ENCODE measurements around the gene MSI2.

Gene MSI2

DNA sequence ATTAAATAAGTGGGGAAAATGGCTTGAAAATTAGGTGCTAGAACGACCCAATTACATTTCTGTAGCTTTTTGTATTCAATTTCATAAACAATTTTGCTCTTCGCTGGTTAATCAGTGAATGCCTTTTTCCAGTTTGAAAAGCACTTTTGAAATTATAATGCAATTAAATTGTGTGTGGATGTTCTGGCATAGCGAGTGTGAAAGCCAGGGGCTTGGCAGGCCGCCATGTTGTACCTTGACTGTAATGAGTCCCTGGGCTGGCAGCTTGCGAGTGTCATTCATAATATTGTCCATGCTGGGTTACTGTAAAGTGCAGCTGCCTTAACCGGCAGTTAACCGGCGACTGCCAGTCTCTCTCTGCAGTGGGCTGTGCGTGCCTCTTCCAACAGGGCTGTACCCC, 310.9 kb downstream of the MSI2 start:
- no peak for DNase-seq

DNA sequence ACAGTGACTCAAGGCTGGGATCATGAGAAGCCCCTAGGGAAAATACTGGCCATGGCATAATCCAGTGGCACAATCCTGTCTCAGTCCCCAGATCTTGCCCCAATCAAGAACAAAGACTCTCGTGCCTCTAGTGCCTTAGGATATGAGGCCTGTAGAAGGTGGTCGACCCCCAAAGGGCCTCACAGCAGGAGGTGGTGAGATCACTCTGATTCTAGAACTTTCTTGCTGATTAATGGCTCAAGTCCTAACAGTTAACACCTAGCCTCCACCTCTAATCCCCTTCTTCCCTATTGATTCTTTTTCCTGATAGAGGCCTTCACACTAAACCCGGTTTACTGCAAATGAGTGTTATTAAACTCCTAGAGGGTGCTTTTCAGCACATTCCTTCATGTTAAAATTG, 312.0 kb downstream of the MSI2 start:
- no peak for DNase-seq

DNA sequence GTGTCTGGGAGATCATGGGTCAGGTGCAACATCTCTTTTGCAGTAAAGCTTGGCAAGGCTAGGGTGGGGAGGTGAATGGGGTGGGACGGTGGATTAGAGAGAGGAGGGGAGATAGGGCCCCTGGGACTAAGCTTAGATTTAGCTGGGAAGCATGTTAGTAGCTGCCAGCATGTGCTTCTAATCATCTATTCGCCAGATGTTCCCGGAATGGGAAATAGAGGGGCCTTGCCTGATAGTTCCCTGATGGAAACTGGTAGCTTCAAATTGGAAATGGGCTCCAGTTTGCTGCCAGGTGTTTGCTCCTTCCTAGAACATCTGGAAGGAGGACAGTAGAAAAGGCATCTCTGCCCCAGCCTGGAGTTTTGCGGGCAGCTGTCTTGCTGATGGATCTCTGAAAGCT, 312.7 kb downstream of the MSI2 start:
- no peak for DNase-seq

DNA sequence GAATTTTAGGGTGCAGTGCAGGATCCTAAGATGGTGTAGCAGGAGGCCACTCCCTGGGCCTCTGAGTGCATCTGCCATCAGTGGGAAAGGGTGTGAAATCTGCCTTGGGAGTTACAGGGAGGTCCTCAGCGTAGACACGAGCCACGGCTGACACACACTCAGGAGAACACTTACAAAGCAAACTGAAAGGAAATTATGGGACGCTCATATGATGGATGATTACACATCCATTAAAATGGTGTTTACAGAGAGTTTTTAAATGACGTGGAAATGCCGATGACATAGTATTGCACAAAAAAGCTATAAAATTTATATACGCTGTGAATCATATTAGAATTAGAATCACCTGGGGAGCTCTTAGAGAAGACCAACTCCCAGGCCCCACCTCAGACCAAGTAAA, 313.5 kb downstream of the MSI2 start:
- no peak for DNase-seq

DNA sequence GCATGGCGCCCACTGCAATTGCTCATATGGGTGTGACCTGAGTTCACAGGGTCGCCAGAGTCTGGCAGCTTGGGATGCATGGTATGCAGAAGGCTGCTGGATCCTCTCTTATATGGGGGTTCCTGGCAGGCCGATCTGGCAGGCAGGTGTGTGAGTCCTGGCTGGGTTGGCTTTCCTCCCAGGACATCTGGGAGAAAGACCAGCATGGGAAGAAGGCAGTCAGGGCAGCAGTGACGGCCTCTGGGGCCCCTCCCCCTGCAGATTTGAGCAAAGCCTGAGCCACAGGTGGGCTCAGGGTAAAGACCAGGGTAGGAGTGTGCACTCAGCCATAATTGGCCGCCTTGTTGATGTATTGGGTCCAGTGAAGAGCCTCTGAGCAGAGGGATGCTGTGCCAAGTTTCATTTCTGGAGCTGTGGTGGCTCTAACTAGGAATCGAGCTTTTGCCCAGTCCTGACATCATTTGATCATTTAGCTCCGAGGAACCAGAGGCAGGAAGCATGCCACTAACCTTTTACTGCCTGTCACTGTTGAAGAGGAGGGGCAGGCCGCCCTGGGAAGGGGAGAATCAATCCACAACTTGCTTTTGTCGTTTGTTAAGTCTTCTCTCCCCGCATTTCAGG, 314.5 kb downstream of the MSI2 start:
- no peak for DNase-seq

DNA sequence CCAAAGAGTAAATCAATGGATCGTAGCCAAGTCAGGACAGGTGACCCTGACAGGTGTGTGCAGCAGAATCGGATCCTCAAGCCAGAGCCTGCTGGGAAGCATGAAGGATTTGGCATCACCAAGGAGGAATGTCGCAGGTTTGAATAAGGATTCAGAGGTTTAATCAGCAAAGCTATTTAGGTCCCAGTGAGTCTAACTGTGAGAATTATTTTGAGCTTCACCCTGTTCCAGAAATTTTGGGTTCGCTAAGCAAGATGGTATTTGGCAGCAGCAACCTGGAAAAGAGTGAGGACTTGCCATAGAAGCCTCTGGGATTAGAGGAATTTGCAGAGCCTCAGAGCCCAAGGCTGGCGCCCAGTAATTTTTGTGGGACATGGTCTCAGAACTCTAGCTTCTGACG, 315.7 kb downstream of the MSI2 start:
- DNase-seq: no peak

DNA sequence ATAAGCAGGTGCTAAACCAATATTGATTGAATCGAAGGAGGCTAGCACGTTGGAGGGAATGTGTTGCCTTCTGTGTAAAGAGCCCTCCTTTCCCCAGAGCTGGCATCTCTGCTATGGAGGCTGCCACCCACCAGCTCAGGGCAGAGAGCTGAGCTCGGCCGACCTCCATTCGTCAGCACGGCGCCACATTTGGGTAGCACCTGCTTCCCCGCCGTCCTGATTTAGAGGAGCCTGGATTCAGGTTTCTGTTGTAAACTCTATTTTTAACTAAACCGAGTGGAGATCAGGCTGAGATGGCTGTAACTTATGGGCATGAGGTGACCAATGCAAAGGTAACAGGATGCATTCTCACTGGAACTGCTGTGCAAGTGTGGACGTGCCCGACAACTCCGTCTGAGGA, 316.3 kb downstream of the MSI2 start:
- DNase-seq: no peak

DNA sequence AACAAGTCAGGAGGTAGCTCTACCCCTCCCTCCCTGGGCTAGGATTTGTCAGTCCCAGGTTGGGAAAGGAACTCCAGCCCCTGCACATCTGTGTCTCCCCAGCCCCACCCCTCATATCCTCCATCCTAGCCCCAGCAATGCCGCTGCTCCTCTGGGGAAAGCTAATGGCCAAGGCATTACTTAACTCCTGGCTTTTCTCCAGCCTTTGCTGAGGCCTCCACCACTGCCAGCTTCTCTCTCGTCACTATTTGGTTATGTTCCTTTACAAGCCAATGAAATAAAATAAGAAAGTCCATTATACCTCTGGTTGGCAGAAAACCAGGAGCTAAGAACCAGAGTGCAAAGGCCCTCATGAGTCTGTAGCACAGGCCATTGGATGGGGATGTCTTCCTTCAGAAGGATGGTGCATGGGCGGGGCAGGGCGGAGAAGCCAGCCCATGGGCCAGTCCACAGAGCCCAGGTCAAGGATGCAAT, 317.8 kb downstream of the MSI2 start:
- DNase-seq: no peak

DNA sequence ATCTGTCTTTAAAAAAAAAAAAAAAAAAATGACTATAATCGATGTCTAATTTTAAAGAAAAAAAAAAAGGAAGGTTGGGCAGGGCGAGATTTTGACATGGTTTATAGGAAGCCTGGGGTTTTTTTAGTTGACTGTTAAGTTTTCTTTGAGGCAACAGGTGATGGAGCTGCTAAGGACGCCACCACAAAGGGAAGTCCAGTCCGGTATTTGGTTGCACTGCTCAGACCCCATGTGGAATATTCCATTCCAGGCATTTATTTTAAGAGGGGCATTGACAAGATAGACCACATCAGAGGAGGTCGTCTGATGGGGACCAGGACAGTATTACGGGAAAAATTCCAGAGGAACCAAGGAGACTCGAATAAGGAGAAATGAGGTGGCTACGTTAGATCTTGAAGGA, 320.4 kb downstream of the MSI2 start:
- no peak for DNase-seq

DNA sequence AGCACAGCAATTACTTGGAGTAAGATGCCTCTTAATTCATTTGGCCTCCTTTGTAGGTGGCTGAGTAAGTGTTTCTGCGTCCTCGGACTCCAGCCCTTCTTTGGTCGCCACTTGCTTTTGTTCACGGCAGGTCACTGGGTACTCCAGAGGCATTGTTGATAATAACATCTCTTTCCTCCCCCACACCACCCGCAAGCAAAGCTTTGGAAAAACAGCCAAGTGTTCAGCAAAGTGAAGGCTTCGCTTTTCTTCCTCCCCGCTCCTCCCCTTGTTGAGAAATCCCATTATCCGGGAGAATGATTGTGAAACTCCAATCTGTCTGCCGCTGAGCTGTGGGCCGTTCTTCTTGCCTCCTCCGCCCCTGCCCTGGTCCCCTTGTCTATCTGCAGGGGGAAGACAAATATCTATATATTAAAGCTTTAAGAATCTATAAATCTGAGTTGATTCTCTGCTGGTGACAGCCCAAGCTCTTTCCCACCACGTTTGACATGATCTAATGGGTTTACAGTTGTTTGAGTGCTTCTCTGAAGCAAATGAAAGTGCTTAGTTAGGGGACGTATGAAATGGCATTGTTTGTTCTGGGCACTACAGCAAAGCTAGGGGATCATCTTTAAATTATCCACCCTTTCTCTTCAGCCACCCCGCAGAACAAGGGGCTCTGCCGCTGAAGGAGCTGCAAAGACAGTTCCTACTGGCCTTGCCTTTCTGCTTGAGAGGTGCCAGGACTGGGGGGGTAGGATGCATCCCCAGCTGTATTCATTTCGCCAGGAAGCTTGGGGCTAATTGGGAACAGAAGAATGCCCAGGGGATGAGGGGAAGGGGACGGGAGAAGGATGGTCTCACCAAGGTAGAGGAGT, 321.7 kb downstream of the MSI2 start:
- no peak for DNase-seq

DNA sequence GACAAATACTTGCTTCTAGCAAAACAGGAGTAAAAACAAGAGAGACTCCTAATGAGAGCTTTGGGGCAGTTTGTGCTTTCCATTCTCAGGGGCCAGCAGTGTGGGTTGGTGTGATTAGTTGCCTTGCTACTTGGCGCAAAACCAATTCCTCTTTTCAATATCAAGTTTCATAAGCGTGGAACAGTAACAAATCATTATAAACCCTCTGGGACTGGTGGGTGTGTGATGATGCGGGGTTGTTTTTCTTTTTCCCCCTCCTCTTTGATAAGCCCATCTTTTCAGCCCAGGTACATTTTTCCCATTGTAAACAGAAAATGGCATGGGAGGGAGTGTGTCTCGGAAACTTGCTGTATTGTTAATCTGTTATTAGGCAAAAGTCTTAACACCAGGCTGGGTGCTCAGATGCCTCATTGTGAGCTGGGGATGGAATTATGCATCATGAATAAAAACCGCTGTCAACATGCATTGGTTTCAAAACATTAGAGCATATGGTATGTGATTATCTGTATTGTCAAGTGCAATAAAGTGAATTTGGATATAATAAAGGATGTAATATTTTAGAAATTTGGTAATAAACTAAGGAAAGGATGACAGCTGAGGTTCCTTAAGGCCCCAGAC, 322.4 kb downstream of the MSI2 start:
- DNase-seq: no peak

DNA sequence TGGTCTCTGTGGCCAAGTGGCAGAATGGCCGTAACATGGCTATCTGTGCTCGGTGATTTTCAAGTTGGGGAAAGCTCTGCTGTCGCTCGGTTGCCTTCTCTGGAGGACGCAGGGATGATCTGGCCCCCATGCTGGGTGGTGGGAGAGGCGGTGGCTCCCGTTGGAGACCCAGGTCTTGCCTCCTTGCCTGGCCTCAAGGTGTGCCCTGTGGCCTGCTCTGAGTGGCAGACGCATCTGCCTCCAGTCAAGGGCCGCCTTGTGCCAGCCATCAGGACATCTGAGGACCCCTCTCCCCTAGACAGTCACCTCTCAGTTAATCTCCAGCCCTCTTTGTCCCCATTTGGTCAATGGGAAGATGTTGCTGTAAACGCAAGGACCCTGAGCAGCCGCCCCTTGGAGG, 322.9 kb downstream of the MSI2 start:
- DNase-seq: no peak

DNA sequence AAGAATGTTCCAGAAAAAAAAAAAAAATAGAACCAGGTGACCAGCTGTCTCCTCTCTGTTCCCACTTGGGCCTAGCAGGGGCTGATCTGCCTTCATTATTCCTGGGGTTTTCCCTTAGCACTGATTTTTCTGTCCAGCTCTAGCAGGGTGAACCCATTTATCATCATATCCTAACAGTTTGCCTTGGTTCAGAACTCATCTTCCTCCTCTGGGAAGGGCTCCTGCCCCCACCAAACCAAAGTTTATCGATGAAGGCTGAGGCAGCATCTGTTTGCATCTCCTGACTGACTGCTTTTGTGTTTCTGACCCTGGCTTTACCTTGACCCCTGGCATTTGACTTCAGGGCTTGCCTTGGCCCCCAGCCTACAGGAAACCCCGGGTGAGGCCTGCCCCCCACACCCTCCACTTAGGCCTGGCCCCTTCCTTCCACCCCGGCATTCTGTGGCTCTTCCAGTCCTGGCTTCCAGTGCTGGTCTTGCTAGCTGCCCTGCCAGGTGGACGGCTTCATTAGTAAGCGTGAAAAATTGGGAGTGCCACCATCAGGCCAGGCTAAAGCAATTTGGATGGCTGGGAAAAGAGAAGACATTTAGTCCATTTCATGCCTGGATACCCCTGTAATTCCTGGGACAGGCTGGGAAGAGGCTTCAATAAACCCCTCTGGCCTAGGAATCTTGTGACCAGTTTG, 323.9 kb downstream of the MSI2 start:
- no peak for DNase-seq

DNA sequence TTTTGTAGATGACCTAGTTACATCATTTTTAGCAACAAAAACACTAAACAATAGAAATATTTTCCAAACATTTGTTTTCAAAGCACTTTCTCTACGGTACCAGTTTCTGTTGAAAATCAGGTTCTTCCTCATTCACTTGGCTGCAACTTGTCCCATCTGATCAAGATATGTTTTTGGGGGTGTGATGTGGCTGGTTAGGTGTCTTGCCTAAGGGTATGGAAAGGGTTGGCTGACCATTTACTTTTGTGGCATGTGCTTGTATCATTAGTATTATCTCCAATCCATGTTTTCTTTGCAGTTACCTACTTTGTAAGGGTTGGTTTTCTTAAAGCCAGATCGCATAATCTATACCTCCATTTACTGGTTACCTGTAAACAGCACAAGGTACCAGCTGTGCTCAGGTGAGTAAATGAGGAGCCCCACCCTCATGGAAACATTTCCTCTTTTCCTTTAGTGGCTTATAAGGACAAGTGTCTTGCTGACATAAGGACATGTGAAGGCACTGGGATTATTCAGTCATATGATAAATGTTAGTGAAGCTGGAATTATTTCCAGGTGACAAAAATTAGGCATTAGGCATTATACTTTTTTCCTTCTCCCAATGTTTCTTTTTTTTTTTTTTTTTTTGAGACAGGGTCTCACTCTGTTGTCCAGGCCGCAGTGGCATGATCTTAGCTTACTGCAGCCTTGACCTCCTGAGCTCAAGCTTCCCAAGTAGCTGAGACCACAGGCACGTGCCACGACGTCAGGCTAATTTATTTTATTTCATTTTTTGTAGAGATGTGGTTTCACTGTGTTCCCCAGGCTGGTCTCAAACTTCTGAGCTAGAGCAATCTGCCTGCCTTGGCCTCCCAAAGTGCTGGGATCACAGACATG, 326.8 kb downstream of the MSI2 start:
- DNase-seq: no peak

DNA sequence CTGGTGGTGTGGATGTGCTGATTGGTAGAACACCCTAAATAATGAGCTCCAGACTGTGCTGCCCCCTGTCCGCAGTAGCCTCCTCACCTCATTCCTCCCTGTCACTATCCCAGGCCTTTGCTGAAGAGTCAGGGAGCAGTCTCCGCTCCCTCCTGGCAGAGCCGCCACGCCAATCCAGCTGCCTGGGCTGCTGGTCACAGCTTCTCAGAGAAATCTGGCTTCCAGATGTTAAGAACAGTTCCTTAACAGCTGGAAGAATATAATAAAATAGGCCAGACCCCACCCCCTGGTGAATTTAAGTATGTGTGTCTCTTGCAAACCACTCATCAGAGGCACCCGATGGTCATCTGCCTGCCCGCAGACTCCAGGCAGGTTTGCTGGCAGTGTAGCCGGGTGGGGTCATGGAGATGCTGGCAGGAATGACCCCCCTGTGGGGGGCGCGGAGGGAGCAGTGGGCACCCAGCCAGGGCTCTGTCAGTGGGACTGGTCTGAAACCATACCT, 327.8 kb downstream of the MSI2 start:
- DNase-seq: no peak

DNA sequence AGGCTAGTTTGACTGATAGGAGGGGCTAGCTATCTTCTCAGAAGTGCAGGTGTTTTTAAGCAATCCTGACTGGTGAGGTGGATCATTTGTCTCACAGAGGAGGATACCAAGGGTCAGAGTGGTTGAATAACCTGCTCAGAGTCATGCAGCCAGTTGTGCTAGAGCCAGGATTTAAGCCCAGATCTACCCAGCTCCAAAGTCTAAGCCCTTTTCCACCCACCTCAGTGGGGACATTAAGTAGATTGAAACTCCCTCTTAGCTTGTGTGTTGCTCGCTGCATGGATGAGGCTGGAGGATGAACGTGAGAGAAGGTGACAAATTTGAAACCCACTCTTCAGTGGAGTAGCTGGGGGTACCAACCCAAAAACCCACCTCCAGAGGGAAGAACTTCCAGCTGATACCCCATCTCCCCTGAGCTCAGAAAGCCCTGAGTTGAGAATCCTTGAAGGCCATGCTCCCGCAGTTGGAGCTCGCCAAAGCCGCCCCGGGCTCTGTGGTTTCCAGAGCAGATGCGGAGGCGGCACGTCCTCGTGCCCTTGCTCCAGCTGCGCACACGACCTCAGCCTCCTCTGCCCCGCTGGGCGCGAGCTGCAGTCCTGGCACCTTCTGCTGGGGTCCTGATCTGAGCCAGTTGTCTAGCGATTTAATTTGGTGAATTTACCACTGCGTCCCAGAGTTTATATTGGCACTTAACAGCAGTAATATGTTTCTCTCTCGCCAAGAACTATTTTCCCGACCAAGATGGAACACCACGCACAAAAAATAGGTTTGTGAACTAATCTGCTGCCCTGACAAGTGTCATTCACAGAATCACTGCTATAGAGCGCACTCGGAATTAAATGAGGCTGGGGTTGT, 329.2 kb downstream of the MSI2 start:
- DNase-seq: no peak

DNA sequence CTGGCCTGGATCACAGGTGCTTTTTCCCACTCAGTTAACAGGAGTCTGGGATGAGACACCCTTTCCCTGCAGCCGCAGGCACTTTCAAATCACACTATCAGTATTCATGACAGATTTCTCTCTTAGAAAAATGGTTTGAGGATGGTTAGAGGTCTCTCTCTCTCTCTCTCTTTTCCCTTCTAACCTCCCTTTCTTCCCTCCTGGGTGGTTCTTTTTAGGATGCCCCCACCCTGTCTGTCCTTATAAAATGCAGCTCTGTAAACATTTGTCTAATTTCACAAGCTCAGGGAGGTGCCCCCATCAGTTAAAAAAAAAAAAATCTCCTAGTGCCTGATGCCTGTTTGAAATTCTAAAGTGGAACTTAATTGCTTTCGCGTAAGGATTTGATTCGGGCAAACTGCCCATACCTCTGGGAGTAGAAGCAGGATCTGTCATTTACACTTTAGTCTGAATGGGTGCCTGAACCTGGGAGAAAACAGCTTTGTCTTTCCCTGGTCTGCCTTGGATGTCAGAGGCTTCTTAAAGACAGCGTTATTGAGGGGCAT, 329.9 kb downstream of the MSI2 start:
- no peak for DNase-seq

DNA sequence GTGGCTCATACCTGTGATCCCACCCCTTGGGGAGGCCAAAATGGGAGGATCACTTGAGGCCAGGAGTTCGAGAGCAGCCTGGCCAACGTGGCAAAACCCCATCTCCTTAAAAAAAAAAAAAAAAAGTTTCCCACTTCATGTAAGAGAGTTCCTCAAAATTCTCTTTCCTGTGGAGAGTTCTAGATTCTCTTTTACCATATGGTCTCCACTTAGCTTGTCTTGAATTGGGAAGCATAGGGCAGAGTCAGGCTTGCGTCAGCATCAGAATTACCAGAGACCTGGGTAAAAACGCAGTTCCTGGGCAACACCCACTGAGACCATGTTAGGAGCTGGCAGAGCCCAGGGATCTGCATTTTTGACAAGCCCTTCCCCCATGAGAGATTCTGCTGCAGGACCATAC, 330.4 kb downstream of the MSI2 start:
- DNase-seq: no peak

DNA sequence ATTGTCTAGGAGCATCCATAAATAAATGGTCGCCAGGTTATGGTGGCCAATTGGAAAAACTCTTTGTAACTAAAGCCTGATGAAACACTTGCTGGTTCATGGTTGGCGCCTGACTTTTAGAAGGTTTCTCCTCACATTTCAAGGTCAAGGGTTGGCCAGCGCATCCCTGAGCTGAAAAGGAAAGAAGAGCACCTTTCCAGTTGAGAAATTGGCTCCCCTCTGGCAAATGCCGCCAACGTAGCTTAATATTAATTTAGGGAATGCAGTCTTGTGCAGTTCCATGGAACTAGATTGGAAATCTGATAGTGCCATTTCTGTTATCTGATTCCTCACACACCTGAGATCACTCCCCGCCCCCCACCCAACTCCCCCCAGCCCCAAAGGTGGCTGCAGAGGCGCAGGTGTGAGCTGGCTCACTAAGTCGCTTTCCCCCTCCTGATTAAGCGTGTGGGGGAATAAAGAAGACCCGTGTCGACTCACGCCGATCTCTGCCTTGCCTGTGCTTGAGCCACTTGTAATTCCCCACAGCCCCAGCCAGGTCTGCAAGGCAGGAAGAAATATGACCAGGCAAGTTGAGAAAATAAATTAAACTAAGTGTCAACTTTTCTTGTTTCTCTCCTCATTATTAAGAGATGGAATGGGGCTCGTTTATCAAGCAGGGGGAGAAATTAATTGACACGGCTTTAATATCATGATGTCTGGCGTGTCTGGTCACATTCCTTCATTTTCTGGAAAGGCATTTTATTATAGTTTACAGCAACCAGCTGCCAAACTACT, 331.1 kb downstream of the MSI2 start:
- no peak for DNase-seq

DNA sequence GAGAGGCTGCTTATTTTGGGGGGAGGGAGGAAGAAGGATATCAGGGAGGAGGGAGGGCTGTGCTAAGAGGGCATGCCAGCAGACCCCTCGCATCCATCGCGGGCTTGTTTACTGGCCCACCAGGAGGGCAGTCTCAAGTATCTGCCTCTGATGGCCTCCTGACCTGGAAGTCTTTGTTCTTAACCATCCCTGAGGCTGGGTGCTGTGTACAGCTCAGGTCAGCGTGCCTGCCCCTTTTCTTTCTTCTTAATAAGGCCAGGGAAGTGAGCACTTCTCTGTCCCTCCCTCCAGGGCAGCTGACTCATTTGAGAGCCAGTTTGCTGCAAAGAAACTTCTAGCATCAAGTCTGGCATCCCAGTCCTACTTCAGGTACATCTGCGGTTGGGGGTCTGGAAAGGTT, 331.8 kb downstream of the MSI2 start:
- DNase-seq: no peak

Data from DMS53 (cell line).